Activated naive CD4-positive, alpha-beta T cell treated with anti-CD3 and anti-CD28 coated beads, Interleukin-2, amount 10 ng/mL, durations not matched to agents 7 days and 5 days (primary cell): ENCODE measurements around the gene P2RY4.
"Not testable (repeated sequence)": the region's sequence is repeated elsewhere in the genome, so short reads cannot be mapped to it uniquely, and the experiment has no call there.

ENCODE experiments used
- CTCF ChIA-PET: fragments of 350-600 bp; sonication (Branson Sonifier 250); formaldehyde crosslinking; loops from one replicate; lab custom pipeline; 2021; ENCODE audit warnings: antibody characterized with exemption; lab: Charles Lee
- DNase-seq: peaks from one replicate; pipeline ENCODE4 v3.0.0-alpha.2; 2020
- H3K27ac Mint-ChIP-seq: one replicate; pipeline ENCODE4 v1.8.0; 2021; ENCODE audit warnings: mild to moderate bottlenecking, moderate library complexity, mixed read lengths
- H3K27me3 Mint-ChIP-seq: one replicate; pipeline ENCODE4 v1.8.0; 2021; ENCODE audit warnings: mild to moderate bottlenecking, mixed read lengths
- H3K36me3 Mint-ChIP-seq: one replicate; pipeline ENCODE4 v1.8.0; 2021; ENCODE audit warnings: mixed read lengths
- H3K4me1 Mint-ChIP-seq: one replicate; pipeline ENCODE4 v1.8.0; 2021; ENCODE audit warnings: mixed read lengths
- H3K4me3 Mint-ChIP-seq: one replicate; pipeline ENCODE4 v1.8.0; 2021; ENCODE audit warnings: mild to moderate bottlenecking, moderate library complexity, mixed read lengths
- H3K9me3 Mint-ChIP-seq: one replicate; pipeline ENCODE4 v1.8.0; 2021; ENCODE audit warnings: mixed read lengths

The P2RY4 gene

DNA sequence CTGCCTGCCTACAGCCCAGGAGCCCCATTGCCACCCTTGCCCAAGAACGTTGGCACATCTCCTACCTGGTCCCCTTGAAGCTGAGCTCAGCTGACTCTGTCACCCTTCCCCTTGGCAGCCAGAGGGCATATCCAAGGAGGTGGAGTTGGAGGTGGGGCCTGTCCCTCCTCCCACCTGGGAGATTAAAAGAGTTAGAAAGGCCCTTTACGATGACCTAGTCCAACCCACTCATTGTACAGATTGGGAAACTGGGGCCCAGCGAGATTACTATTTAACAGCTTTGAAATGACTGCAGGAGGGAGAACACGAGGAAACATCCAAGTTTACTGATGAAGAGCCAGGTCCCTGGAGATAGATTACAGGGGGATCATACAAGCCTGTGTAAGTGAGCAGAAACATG lies at the start of gene P2RY4:
Gene P2RY4 (minus strand): TSS at position 101 of the 400 bp plus-strand sequence. CDS start 580 bp downstream, outside the sequence.
- Mint-ChIP-seq H3K27me3 (peaks cover 3% of the 10 kb centered on the region), H3K36me3 (no peaks in the 10 kb centered on the region), H3K4me1 (no peaks in the 10 kb centered on the region), H3K4me3 (no peak within 1 kb of the TSS), H3K9me3 (no peaks in the 10 kb centered on the region), H3K27ac (no peak within 1 kb of the TSS)
- DNase-seq = no peak
- CTCF ChIA-PET = interaction anchor here (0.6 kb wide), 1 partner anchor 667 kb away, joined by 3 read pairs; no protein-coding TSS in a partner anchor

DNA sequence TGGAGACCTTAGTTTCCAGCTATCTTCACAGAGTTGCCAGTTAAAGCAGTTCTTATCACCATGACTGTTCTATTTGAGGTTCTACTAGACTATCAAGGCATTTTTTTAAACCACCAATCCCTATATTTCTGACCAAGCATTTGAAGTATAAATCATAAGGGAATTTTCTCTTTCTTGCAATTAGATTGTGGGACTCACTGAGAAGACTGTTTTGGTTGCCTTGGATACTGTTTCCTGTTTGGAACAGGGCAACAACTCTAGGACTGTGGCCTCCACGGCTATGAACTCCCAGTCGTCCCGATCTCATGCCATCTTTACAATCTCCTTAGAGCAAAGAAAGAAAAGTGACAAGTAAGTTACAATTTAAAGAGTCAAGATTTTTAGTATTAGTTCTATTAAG lies 41.7 kb upstream of the P2RY4 start:
- Mint-ChIP-seq H3K27ac (no peak overlapping the region), H3K4me1 (peaks cover 3% of the 10 kb centered on the region), H3K36me3 (peaks cover 51% of the 10 kb centered on the region), H3K9me3 (no peaks in the 10 kb centered on the region), H3K4me3 (no peak overlapping the region), H3K27me3 (no peaks in the 10 kb centered on the region)
- CTCF ChIA-PET = no interaction called here
- DNase-seq = no peak

DNA sequence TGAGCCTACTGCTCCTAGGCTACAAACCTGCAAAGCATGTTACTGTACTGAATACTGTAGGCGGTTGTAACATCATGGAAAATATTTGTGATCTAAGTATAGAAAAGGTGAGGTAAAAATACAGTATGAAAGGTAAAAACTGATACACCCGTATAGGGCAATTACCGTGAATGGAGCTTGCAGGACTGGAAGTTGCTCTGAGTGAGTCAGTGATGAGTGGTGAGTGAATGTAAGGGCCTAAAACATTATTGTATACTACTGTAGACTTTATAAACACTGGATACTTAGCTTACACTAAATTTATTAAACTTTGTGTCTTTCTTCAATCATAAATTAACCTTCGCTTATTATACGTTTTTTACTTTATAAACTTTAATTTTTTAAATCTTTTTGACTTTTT lies 33.6 kb upstream of the P2RY4 start:
- H3K27ac Mint-ChIP-seq = no peak overlapping the region
- peaks cover 33% of the 10 kb centered on the region for H3K4me1 Mint-ChIP-seq
- H3K4me3 Mint-ChIP-seq = no peak overlapping the region
- no peaks in the 10 kb centered on the region for H3K27me3 Mint-ChIP-seq
- DNase-seq = no peak
- no peaks in the 10 kb centered on the region for H3K9me3 Mint-ChIP-seq
- peaks cover 21% of the 10 kb centered on the region for H3K36me3 Mint-ChIP-seq
- CTCF ChIA-PET = no interaction called here

DNA sequence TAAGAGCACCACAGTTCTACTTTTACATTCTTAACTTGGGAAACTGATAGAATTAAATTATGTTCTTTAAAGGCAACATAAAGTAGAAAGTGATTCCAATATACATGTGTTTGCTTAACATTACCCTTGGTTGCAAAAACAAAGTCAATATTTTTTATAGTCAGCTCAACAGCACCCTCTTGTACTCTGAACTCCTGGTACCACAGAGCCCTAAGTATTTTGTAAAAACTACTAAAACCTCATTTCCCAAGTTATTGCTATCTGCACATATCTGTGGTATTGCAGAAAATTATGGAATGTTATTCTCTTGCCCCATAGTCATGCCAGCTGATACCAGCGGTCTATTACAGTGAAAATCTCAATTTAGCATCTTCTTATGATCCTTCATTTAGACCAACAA lies 32.8 kb upstream of the P2RY4 start:
- Mint-ChIP-seq H3K9me3 (no peaks in the 10 kb centered on the region), H3K27ac (no peak overlapping the region), H3K4me1 (peaks cover 35% of the 10 kb centered on the region), H3K36me3 (peaks cover 22% of the 10 kb centered on the region), H3K4me3 (no peak overlapping the region), H3K27me3 (no peaks in the 10 kb centered on the region)
- CTCF ChIA-PET = no interaction called here
- no peak for DNase-seq

DNA sequence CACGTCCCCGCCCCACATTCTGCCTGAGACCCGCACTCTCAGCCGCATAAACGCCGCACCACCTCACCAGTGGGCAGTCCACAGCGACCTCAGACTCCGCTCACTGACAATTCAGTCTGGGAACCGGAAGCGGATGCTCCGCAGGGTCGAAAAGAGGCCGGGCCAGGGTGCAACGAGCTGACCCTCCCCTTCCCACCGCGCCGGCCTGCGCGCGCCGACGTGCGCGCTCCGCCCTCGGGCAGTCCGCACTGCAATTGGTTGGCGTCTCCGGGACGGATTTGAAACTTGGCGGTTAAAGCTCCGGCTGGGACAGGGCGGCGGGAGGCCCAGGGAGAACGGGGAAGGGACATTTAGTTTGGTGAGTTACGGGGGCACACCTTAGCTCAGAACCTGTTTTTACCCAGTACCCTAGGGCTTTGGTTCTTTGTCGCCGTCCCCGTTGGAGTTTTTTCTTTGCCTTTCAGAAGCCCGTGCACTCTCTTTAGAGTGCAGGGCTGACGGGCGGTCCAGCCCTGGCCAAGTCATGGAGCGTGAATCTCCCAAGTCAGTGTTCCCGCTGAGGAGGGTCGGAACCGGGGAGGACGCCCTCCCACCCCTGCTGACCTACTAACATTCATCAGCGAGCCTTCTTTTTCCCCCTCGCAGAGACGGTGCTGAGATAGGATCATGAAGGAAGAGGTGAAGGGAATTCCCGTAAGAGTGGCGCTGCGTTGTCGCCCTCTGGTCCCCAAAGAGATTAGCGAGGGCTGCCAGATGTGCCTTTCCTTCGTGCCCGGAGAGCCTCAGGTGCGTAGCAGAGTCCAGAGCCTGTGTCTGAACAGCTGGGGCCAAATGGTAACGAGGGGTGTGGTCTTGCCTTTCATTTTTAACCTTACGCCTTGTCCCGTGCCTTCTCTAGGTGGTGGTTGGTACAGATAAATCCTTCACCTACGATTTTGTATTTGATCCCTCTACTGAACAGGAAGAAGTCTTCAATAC lies 30.1 kb upstream of the P2RY4 start, which contains the start of the genes KIF4A and PDZD11:
Gene KIF4A (plus strand): TSS at position 312 of the 978 bp plus-strand sequence. CDS start 355 bp downstream, at position 667.
Gene PDZD11 (minus strand): TSS at position 135 of the 978 bp plus-strand sequence. CDS start 586 bp downstream, outside the sequence.
- Mint-ChIP-seq H3K4me3 (peak within 1 kb of the TSS; percentile 90), H3K27me3 (no peaks in the 10 kb centered on the region), H3K27ac (peak within 1 kb of the TSS; percentile 91), H3K9me3 (no peaks in the 10 kb centered on the region), H3K4me1 (peaks cover 35% of the 10 kb centered on the region), H3K36me3 (peaks cover 26% of the 10 kb centered on the region)
- peak; percentile 88 for DNase-seq
- CTCF ChIA-PET = no interaction called here

DNA sequence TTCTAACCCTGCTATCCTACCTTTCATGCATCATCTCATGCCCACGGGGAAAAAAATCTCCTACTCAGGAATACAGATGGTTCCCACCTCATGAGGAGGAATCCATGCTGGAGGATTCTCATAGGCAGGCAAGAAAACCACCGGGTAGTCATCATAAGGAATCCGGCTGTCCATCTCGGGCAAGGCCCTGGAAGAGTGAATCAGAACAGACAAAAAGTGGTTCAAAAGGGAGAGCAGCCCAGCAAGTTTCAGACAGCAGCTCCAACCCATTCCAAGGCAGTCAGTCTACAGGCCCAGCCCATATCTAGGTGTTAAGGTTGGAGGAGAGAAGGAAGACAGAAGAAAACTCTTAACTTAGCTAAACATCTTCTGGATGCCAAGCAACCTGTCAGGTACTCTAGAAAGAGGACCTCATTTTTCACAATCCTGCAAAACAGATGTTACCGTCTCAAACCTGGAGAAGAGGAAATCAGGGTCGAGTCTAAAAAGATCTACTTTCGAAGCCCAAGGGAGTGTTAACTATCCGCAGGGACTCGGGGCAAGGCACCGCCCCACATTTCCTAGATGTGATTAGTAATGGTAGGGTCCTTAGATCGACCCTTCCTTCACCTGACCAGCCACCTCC lies 29.3 kb upstream of the P2RY4 start:
- no peak for DNase-seq
- Mint-ChIP-seq H3K4me1 (peaks cover 35% of the 10 kb centered on the region), H3K27ac (peak overlapping the region; percentile 91), H3K27me3 (no peaks in the 10 kb centered on the region), H3K4me3 (peak overlapping the region; percentile 90), H3K36me3 (peaks cover 31% of the 10 kb centered on the region), H3K9me3 (no peaks in the 10 kb centered on the region)
- CTCF ChIA-PET = no interaction called here

DNA sequence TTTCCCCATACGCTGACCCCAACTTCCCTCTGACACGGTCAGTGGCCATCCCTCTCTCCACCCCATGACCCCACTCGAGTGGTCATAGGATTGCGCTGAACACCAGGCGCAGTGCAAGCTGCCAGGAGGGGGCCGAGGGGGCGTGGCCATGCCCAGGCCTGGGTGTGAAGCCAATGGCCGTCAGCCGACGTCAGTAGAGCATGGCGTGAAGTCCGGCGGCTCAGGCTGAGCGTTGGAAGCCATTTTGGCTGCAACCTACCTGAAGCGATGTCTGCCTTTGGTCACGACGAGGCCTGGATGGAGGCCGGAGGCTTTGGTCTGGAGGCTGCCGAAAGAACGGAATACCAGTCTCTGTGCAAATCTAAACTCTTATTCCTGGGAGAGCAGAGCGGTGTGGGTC lies 21.9 kb upstream of the P2RY4 start, which contains the start of gene RAB41:
Gene RAB41 (plus strand): TSS at position 222 of the 400 bp plus-strand sequence. CDS start 46 bp downstream, at position 268.
- no peak for DNase-seq
- no peaks in the 10 kb centered on the region for H3K27me3 Mint-ChIP-seq
- CTCF ChIA-PET = no interaction called here
- H3K4me1 Mint-ChIP-seq = no peaks in the 10 kb centered on the region
- no peak within 1 kb of the TSS for H3K4me3 Mint-ChIP-seq
- no peaks in the 10 kb centered on the region for H3K9me3 Mint-ChIP-seq
- no peak within 1 kb of the TSS for H3K27ac Mint-ChIP-seq
- peaks cover 16% of the 10 kb centered on the region for H3K36me3 Mint-ChIP-seq

DNA sequence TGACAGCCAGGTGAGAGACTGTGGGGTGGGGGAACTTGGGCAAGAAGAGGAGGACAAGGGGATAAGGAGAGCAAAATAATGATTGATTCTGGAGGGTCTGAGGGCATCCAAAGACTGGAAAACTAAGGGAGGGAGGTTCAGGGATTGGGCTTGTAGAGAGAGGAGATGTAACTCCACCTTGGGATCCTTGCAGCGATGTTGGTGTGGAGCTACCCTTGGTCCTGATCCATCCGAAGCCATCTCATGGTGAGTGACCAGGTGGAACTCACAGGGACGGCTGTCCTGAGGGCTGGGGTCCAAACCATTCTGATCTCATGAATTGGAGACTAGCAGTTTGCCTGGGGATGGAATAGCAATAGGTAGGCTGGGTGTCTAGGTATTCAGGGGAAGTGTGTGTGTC lies 20.6 kb upstream of the P2RY4 start:
- H3K4me3 Mint-ChIP-seq = no peak overlapping the region
- CTCF ChIA-PET = no interaction called here
- peaks cover 9% of the 10 kb centered on the region for H3K36me3 Mint-ChIP-seq
- H3K27me3 Mint-ChIP-seq = no peaks in the 10 kb centered on the region
- H3K27ac Mint-ChIP-seq = no peak overlapping the region
- H3K9me3 Mint-ChIP-seq = no peaks in the 10 kb centered on the region
- DNase-seq = no peak
- no peaks in the 10 kb centered on the region for H3K4me1 Mint-ChIP-seq

DNA sequence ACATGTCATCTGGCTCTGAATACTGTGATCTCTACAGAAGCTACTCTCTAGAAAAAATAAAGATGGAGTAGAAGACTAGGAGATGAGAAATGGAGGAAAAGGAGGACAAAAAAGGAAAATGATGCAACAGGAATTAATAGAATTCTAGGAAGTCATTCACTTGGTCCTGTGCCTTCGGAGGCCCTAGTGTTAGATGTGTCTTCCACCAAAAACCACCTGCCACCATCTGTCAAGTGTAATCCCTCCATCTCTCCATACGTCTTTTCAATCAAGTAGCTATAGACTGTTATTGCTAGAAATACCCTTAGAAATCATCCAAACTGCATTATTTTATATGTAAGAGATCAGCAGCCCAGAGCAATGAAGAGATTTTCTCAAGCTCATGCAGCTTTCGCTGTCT lies 19.1 kb upstream of the P2RY4 start:
- Mint-ChIP-seq H3K27me3 (no peaks in the 10 kb centered on the region), H3K4me1 (no peaks in the 10 kb centered on the region), H3K36me3 (peaks cover 4% of the 10 kb centered on the region), H3K4me3 (no peak overlapping the region), H3K9me3 (no peaks in the 10 kb centered on the region), H3K27ac (no peak overlapping the region)
- no peak for DNase-seq
- CTCF ChIA-PET = no interaction called here

DNA sequence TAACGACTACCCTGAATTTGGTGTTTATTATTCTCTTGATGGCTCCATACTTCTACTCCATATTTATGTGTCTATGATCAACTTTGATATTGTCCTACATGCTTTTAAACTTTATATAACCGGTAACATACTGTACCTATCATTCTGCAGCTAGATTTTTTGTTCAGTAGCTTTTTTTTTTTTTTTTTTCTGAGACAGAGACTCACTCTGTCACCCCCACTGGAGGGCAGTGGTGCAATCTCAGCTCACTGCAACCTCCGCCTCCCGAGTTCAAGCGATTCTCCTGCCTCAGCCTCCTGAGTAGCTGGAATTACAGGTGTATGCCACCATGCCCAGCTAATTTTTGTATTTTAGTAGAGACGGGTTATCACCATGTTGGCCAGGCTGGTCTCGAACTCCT lies 14.0 kb upstream of the P2RY4 start:
- not testable (repeated sequence) for H3K9me3 Mint-ChIP-seq, H3K4me3 Mint-ChIP-seq, DNase-seq, H3K36me3 Mint-ChIP-seq, H3K27ac Mint-ChIP-seq, H3K27me3 Mint-ChIP-seq, H3K4me1 Mint-ChIP-seq
- CTCF ChIA-PET = interaction anchor here (0.6 kb wide), 1 partner anchor 15 kb away, joined by 3 read pairs; no protein-coding TSS in a partner anchor

DNA sequence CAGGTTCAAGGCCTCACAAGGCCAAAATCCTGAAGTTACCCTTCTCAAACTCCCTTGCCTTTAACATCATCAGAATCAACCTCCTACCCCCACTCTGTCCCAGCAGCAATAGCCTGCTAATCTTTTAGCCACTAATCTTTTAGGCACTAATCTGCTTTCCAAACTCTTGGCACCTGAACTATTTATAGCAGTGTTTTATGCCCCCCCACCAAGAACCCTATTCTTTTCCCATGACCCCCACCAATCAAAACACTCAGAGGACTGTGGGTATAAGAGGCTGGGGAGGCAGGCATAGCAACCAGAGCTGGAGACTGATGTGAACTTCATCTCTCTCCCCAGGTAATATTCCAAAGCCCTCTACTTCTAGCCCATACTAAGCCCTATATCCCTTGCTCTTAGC lies 8.0 kb upstream of the P2RY4 start, which contains the start of gene ARR3:
Gene ARR3 (plus strand): TSS at position 301 of the 400 bp plus-strand sequence. CDS start 1,052 bp downstream, outside the sequence.
- no peaks in the 10 kb centered on the region for H3K27me3 Mint-ChIP-seq
- no peak within 1 kb of the TSS for H3K27ac Mint-ChIP-seq
- CTCF ChIA-PET = no interaction called here
- DNase-seq = no peak
- no peak within 1 kb of the TSS for H3K4me3 Mint-ChIP-seq
- no peaks in the 10 kb centered on the region for H3K4me1 Mint-ChIP-seq
- H3K9me3 Mint-ChIP-seq = no peaks in the 10 kb centered on the region
- H3K36me3 Mint-ChIP-seq = no peaks in the 10 kb centered on the region

DNA sequence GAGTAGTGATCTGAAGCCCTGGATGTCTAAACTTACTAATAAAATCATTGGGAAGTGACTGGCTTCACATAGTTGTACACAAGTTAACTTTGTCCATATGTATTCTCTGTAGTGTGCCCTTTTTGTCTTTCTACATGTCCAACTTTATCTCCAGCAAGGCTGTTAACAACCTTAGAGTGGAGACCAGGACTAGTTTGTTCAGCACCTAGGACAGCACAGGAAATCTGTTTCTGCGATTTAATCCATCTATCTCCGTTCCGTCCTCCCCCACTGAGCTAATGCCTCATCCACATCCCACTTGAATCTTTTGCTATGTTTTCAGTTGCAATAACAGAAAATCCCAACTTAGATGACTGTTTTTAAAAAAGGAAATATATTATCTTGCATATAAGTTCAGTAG lies 4.8 kb upstream of the P2RY4 start:
- Mint-ChIP-seq H3K27me3 (peaks cover 3% of the 10 kb centered on the region), H3K27ac (no peak overlapping the region), H3K4me1 (no peaks in the 10 kb centered on the region), H3K36me3 (no peaks in the 10 kb centered on the region), H3K4me3 (no peak overlapping the region), H3K9me3 (no peaks in the 10 kb centered on the region)
- DNase-seq = no peak
- CTCF ChIA-PET = no interaction called here

DNA sequence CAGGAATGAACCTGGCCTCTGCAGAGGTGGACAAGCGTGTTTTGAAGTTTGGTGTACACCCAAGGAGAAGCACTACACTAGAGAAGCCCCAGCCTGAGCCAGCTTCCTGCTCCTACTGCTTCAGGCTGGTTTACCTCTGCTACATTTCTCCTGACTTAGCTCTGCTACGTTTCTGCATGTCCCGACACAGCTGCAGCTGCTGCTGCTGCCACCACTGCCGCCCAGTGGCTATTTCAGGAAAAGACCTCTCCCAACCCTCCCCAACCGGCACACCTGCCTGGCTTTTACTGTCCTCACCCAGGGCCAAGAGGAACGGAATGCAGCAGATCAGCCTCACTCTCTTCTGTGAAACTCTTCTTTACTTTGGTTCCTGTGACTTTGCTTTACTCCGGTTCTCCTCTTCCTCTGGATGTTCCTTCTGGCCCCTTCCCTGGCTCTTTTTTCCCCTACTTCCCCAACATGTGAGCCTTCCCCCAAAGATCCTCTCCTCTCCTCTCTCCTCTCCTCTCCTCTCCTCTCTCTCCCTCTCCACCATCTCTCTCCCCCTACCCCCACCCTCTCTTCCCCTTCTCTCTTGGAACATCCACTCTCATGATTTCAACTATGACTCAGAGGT lies 3.1 kb upstream of the P2RY4 start:
- no peak overlapping the region for H3K4me3 Mint-ChIP-seq
- H3K9me3 Mint-ChIP-seq = no peaks in the 10 kb centered on the region
- CTCF ChIA-PET = interaction anchor here (1.2 kb wide), 1 partner anchor 130 kb away, joined by 4 read pairs; the partner anchor contains the start of gene IGBP1
- peaks cover 3% of the 10 kb centered on the region for H3K27me3 Mint-ChIP-seq
- no peaks in the 10 kb centered on the region for H3K4me1 Mint-ChIP-seq
- H3K27ac Mint-ChIP-seq = no peak overlapping the region
- H3K36me3 Mint-ChIP-seq = no peaks in the 10 kb centered on the region
- DNase-seq = peak; percentile 42
